ENCODE measurements around the gene LAMA2.

- TF ChIP-seq CTCF (IDR thresholded peaks at IDR 0.05) (no peak), EP300 (IDR thresholded peaks at IDR 0.05) (no peak), POLR2A (IDR thresholded peaks at IDR 0.05; ENCODE audit: low read depth) (no peak), POLR2AphosphoS5 (IDR thresholded peaks at IDR 0.05) (no peak)
Observed at GRCh38 chr6:129488313-129488712, 605.4 kb downstream of the LAMA2 start.
